HG03442 (cell line): Measurements from ENCODE around the gene ZNF140.

ENCODE experiments used
- ATAC-seq: cut with Tn5 transposase; IDR thresholded peaks from one replicate; pipeline ENCODE4 v1.9.1; 2021; ENCODE audit warnings: mild to moderate bottlenecking, moderate library complexity; ENCODE audit not compliant: unreplicated experiment

Gene ZNF140

DNA sequence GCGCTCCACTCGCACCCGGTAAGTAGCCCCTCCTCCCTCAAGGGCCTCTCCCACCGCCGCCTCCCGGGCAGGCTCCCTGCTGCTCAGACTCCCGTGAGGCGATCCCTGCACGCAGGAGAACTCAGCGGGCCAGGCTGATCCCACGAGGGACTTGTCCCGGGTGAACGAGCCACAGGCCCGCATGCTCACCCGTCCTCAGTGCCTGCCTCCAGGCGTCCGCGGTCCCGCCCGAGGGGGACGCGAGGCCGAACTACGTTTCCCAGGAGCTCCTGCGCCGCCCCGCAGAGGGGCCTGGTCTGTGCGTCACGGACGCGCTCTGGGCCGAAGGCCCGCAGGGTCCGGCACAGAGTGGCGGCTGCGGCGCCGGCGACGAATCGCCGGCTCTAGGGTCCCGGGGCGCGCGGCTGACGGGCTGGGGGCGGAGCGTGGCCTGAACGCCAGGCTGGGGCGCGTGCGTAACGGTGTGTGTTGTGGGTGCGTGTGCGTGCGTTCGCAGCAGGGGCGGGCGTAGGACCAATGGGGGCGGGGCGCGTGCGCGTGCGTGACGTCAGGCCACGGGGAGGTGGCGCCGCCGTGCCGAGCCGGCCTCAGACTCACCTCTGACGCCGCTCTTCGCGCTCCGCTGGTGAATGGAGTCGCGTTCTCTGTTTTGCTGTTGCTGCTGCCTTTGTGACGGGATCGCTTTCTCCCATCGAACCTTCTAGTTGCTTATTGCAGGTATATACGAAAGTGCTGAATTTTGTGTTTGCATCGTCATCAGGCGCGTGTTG lies 49.5 kb downstream of the ZNF140 start, which contains the start of the genes ZNF10 and ZNF891:
ZNF10 (plus strand) TSS at position 590 of the 770 bp plus-strand sequence. CDS start 13,866 bp downstream, outside the sequence.
ZNF891 (minus strand) TSS at position 237 of the 770 bp plus-strand sequence. CDS start 8,356 bp downstream, outside the sequence.
- ATAC-seq: peak; percentile 89

DNA sequence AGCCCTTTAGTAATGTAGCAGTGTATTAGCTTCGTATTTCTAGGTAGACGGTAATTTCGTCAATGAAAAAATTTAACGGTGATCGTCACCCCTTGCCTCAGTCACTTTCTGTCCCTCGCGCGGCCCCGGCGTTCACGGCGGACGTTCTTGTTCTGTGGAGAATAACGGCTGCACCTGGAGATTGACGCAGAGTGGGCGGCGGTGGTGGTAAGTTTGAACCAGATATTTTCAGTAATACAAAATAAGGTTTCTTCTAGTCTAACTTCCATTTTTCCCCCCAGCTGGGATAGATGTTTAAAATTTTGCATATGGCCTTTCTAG lies 50.0 kb downstream of the ZNF140 start:
- no peak for ATAC-seq

DNA sequence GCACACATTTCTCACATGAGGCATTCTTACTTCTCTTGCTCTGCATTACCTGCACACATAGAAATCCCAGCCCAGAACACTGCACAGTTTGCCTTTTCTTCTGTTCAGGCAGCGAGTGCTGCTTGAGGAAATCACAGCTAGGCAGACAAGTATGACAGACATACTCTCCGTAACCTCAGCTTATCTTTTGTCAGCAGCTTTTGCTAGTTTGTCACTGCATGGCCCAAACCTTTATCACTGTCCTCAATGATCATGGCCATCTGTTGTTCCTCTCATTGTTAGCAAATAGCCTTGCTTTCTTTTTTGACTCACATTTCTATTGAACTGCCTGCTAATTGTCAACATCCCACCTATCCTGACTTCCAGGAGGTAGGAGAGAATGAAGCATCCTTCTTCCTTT lies 55.0 kb downstream of the ZNF140 start:
- ATAC-seq: no peak

- no peak for ATAC-seq
Measured at GRCh38 chr12:133145981-133146380, 65.3 kb downstream of the ZNF140 start.

DNA sequence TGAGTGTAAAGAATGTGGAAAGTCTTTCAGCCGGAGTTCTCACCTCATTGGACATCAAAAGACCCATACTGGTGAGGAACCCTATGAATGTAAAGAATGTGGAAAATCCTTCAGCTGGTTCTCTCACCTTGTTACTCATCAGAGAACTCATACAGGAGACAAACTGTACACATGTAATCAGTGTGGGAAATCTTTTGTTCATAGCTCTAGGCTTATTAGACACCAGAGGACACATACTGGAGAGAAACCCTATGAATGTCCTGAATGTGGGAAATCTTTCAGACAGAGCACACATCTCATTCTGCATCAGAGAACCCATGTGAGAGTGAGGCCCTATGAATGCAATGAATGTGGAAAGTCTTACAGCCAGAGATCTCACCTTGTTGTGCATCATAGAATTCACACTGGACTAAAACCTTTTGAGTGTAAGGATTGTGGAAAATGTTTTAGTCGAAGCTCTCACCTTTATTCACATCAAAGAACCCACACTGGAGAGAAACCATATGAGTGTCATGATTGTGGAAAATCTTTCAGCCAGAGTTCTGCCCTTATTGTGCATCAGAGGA lies 75.5 kb downstream of the ZNF140 start:
- ATAC-seq: no peak
